HG03108 (cell line): ENCODE data around the gene SF3A2.

ENCODE experiments used
- ATAC-seq: cut with Tn5 transposase; IDR thresholded peaks from one replicate; pipeline ENCODE4 v1.9.1; 2021; ENCODE audit warnings: moderate library complexity; ENCODE audit not compliant: unreplicated experiment

The SF3A2 gene

DNA sequence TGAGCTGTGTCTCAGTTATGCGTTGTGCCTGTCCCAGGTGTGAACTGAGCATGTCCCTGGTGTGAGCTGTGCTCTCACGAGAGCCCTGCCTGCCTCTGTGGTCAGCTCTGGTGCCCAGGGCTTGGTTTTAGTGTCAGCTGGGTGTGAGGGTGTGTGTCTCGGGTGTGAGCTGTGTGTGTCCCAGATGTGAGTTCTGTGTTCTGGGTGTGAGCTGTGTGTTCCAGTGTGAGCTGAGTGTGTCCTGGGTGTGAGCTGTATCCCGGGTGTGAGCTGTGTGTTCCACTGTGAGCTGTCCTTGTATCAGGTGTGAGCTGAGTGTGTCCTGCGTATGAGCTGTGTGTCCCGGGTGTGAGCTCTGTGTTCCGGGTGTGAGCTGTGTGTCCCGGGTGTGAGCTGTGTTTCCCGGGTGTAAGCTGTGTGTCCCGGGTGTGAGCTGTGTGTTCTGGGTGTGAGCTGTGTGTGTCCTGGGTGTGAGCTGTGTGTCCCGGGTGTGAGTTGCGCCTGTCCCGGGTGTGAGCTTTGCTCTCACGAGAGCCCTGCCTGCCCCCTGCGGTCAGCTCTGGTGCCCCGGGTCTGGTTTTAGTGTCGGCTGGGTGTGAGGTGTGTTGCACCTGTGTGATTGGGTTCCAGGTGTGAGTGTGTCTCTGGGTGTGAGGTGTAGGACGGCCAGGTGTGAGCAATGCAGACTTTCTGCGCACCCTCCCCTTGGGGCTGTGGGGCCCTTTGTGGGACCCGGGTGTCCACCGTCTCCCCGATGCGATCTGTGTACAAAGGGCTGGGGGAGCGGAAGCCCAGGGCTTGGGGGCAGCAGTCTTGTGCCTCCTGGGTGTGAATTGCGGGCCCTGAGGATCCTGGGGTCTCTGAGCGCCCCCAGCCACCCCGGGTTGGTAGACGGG is 52.4 kb downstream of the SF3A2 start:
- no peak for ATAC-seq

DNA sequence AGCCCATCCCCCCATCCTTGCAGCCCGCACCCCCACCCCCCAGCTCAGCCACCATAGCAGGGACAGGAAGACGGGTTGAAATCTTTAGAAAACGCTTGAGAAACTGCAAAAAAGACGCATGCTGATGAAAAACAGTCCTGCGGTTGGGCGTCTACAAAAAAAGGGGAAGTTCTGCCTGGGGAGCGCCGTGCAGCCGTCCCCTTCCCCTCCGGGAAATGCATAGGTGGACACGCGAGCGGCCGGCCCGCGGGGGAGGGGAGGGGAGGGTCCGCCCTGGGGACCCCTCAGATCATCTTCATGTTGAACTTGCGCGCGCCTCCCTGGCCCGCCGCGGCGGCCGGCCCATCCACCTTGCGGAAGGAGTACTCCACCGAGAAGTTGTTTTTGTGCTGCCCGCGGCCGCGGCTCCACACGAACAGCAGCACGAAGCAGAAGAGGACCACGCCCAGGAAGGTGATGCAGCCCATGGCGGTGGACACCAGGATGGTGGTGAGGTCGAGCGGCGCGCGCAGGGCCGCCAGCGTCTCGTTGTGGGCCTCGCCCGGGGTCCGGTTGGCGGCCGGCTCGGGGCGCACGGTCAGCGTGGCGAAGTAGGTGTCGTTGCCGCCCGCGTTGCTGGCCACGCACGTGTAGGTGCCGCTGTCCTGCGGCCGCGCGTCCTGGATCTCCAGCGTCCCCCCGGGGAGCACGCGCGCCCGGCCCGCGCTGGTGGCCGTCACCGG is 53.3 kb downstream of the SF3A2 start:
- no peak for ATAC-seq

DNA sequence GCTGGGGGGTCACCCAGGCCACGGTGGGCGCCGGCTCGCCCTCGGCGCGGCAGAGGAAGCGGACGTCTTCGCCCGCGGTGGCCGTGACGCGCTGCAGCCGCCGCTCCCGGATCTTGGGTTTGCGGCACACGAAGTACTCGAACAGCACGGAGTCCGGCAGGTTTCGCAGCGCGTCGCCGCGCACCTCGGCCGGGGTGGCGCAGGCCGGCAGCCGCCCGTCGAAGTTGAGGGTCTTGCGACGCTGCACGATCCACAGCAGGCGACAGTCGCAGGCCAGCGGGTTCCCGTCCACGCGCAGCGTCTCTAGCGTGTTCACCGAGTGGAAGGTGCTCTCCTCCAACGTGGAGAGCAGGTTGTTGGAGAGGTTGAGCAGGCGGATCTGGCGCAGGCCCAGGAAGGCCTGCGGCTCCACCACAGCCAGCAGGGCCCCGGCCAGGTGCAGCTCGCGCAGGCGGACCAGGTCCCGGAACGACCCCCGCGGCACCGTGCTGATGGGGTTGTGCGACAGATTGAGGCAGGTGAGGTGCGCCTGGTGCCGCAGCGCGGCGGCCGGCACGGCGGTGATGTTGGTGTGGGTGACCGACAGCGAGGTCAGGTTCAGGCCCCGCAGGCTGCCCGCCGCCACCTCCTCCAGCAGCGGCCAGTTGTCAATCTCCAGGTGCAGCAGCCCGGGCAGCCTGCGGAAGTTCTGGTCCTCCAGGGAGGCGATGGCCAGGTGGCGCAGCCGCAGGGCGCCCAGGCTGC is 54.0 kb downstream of the SF3A2 start:
- no peak for ATAC-seq

DNA sequence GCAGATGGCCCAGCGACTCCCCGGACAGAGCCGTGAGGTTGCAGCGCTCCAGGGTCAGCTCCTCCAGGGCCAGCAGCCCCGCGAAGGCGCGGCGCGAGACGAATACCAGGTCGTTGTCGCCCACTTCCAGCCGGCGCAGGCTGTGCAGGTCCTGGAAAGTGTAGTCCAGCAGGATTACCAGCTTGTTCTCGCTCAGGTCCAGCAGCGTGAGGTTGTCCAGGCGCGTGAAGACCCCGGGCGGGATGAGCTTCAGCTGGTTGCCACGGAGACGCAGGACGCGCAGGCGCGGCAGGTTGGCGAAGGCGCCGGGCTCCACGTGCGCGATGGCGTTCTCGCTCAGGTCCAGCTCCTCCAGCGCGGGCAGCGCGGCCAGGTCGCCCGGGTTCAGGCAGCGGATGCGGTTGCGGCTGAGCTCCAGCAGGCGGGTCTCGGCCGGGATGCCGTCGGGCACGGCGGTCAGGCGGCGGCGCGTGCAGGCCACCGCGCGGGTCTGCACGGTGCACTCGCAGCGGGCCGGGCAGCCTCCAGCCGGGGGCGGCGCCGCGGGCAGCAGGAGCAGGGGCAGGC is 54.6 kb downstream of the SF3A2 start:
- ATAC-seq = no peak

DNA sequence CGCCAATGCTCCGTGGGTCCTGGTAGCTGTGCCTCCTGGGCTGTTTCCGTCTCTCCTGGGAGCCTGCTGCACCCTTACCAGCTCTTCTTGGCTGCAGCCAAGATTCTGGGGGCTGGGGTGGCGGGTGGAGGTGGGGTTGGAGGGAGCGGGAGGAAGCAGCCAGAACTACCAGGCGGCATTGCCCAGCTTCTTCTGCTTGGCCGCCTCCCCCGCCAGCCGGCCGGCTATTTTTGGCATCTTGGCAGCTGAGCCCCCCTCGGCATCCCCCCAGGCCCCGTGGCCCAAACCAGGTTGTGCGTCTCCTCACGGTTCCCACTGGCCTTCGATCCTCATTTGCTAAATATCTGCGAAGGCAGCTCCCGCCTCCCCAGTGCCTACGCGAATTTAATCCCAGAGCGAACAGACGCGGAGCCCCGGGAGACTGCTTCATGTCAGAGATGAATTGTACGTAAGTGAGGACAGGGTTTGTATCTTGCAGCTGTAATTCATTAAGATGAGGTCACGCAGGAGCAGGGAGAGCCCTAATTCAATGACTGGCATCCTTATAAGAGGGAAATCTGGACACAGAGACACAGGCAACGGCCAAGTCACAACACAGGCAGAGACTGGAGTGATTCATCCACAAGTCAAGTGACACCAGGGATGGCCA is 58.2 kb downstream of the SF3A2 start:
- no peak for ATAC-seq

DNA sequence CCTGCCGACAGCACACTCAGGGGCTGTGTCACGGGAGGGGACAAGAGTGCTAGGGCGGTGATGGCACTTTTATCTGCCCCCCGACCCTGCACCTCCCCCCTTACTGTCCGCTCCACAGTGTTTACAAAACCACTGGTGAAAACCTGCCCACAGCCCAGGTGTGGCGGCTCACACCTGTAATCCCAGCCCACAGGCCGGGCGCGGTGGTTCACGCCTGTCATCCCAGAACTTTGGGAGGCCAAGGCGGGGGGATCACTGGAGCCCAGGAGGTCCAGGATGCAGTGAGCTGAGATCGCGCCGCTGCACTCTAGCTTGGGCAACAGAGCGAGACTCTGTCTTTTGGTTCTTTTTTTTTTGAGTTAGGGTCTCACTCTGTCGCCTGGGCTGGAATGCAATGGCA is 59.5 kb downstream of the SF3A2 start:
- no peak for ATAC-seq
